Skin of body (tissue), 1 donor: ENCODE data around the gene CCL26. TPM values are rescaled to one million over a fixed set of nuclear protein-coding genes. Genes with fewer than 3 reads are reported as not detected.

Experiments used
- total RNA-seq: library from RNA; depleted of rRNA; stranded (reverse); fragments of >200 nt; gene quantifications from one replicate; pipeline ENCODE4 v1.2.3, GENCODE V29; 2014

CCL26 gene
- total RNA-seq, 1 donor from 2014 or later = 0.69 TPM

Other genes starting within 250 kb of the CCL26 start
- gene HIP1, start 33.3 kb downstream of the CCL26 start, total RNA-seq = 11.8 TPM
- gene CCL24, start 41.6 kb upstream of the CCL26 start, total RNA-seq = 1.2 TPM
- 12.0 TPM for gene RHBDD2, start 106.8 kb upstream of the CCL26 start, total RNA-seq
- gene POR, start 142.9 kb upstream of the CCL26 start, total RNA-seq = 45.6 TPM
- 24.2 TPM for gene TMEM120A, start 222.4 kb upstream of the CCL26 start, total RNA-seq